Measurements from ENCODE around the gene KCNQ1. TPM values are rescaled to one million over a fixed set of nuclear protein-coding genes. Genes with fewer than 3 reads are reported as not detected.
"Not testable (repeated sequence)": the region's sequence is repeated elsewhere in the genome, so short reads cannot be mapped to it uniquely, and the experiment has no call there.

KCNQ1 gene
- total RNA-seq, 2 donors from 2014 or later: 4.4 to 25.3 TPM

DNA sequence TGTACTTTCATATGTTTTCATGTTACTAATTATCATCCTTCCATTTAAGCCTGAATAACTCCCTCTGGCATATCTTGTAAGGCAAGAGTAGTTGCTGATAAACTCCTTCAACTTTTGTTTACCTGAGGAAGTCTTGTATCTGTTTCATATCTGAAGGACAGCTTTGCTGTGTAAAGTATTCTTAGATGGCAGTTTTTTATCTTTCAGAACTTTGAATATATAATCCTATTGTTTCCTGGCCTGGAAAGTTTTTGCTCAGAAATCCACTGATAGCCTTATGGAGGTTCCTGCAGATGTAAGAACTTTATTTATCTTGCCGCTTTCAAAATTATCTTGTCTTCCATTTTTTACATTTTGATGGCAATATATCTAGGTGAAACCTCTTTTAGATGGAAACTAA is 185.9 kb downstream of the KCNQ1 start:
- Histone ChIP-seq H3K9me3 (peaks cover 35% of the 10 kb centered on the region), H3K27ac (no peak overlapping the region), H3K4me3 (no peak overlapping the region), H3K36me3 (no peaks in the 10 kb centered on the region), H3K4me1 (ENCODE audit: control insufficient read depth in 1 of 2, low read depth in 2 of 2) (no peaks in the 10 kb centered on the region), H3K27me3 (replicated peaks; ENCODE audit: insufficient read depth) (no peaks in the 10 kb centered on the region)
- no peak for TF ChIP-seq CTCF (IDR thresholded peaks at IDR 0.05)
- ATAC-seq (ENCODE audit: insufficient number of reproducible peaks, low FRiP score, low read depth) (no peak), DNase-seq (ENCODE audit: low spot score) (no peak)

- peaks cover 35% of the 10 kb centered on the region for H3K9me3 ChIP-seq
- no peaks in the 10 kb centered on the region for H3K36me3 ChIP-seq
- H3K4me3 ChIP-seq: no peak overlapping the region
- H3K4me1 ChIP-seq (ENCODE audit: control insufficient read depth in 1 of 2, low read depth in 2 of 2): no peaks in the 10 kb centered on the region
- H3K27me3 ChIP-seq (replicated peaks; ENCODE audit: insufficient read depth): no peaks in the 10 kb centered on the region
- DNase-seq (ENCODE audit: low spot score): no peak
- no peak overlapping the region for H3K27ac ChIP-seq
- ATAC-seq (ENCODE audit: insufficient number of reproducible peaks, low FRiP score, low read depth): no peak
- no peak for TF ChIP-seq CTCF (IDR thresholded peaks at IDR 0.05)
These were observed 186.4 kb downstream of the KCNQ1 start for GRCh38 chr11:2631161-2631560.

GRCh38 chr11:2639763-2640162 is 195.0 kb downstream of the KCNQ1 start:
- not testable (repeated sequence) for H3K4me3 ChIP-seq; H3K27me3 ChIP-seq (replicated peaks; ENCODE audit: insufficient read depth); H3K27ac ChIP-seq; H3K36me3 ChIP-seq; DNase-seq (ENCODE audit: low spot score); H3K4me1 ChIP-seq (ENCODE audit: control insufficient read depth in 1 of 2, low read depth in 2 of 2); ATAC-seq (ENCODE audit: insufficient number of reproducible peaks, low FRiP score, low read depth)
- peaks cover 54% of the 10 kb centered on the region for H3K9me3 ChIP-seq

- peaks cover 63% of the 10 kb centered on the region for H3K9me3 ChIP-seq
- TF ChIP-seq CTCF (IDR thresholded peaks at IDR 0.05): no peak
- no peak for ATAC-seq (ENCODE audit: insufficient number of reproducible peaks, low FRiP score, low read depth)
- no peak overlapping the region for H3K4me3 ChIP-seq
- H3K27ac ChIP-seq: no peak overlapping the region
- DNase-seq (ENCODE audit: low spot score): no peak
- H3K36me3 ChIP-seq: no peaks in the 10 kb centered on the region
- no peaks in the 10 kb centered on the region for H3K4me1 ChIP-seq (ENCODE audit: control insufficient read depth in 1 of 2, low read depth in 2 of 2)
- H3K27me3 ChIP-seq (replicated peaks; ENCODE audit: insufficient read depth): no peaks in the 10 kb centered on the region
These were observed 196.8 kb downstream of the KCNQ1 start for GRCh38 chr11:2641623-2642022.

DNA sequence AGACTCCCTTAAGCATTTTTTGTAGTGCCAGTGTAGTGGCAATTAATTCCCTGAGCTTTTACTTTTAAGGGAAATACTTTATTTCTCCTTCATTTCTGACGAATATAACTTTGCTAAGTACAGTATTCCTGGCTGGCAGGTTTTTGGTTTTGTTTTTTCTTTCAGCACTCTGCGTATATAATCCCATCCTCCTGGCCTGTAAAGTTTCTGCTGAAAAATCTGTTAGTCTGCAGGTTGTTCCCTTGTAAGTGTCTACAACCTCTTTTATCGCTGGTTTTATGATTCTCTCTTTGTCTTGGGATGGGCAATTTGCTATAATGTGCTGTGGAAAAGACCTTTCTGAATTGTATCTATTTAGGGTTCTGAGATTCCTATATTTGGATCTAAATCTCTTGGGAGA is 198.9 kb downstream of the KCNQ1 start:
- ATAC-seq (ENCODE audit: insufficient number of reproducible peaks, low FRiP score, low read depth): no peak
- DNase-seq (ENCODE audit: low spot score): no peak
- no peaks in the 10 kb centered on the region for H3K27me3 ChIP-seq (replicated peaks; ENCODE audit: insufficient read depth)
- no peak for TF ChIP-seq CTCF (IDR thresholded peaks at IDR 0.05)
- H3K27ac ChIP-seq: no peak overlapping the region
- no peaks in the 10 kb centered on the region for H3K4me1 ChIP-seq (ENCODE audit: control insufficient read depth in 1 of 2, low read depth in 2 of 2)
- H3K4me3 ChIP-seq: no peak overlapping the region
- no peaks in the 10 kb centered on the region for H3K36me3 ChIP-seq
- peaks cover 76% of the 10 kb centered on the region for H3K9me3 ChIP-seq
